ENCODE measurements around the gene DNAJC2. TPM values are rescaled to one million over a fixed set of nuclear protein-coding genes. Genes with fewer than 3 reads are reported as not detected.
"Not testable (repeated sequence)": the region's sequence is repeated elsewhere in the genome, so short reads cannot be mapped to it uniquely, and the experiment has no call there.

Gene DNAJC2
- polyA plus RNA-seq, 12 donors = 28.6 to 64.9 (median 37.6) TPM; not detected in 1

- not testable (repeated sequence) for DNase-seq
These were observed 66.4 kb downstream of the DNAJC2 start for GRCh38 chr7:103278195-103278594.

GRCh38 chr7:103274867-103275266 is 69.7 kb downstream of the DNAJC2 start:
- DNase-seq = not testable (repeated sequence)

- not testable (repeated sequence) for DNase-seq
These were observed 71.2 kb downstream of the DNAJC2 start for GRCh38 chr7:103273374-103273773.

- DNase-seq = not testable (repeated sequence)
These were observed 78.3 kb downstream of the DNAJC2 start for GRCh38 chr7:103266229-103266628.

GRCh38 chr7:103264054-103264453 is 80.5 kb downstream of the DNAJC2 start:
- not testable (repeated sequence) for DNase-seq

Other genes starting within 250 kb of the DNAJC2 start
- 10 to 100 TPM in 11 of 12 donors, not detected in 1; 12.0 to 30.9 (median 16.8) TPM for gene NAPEPLD, start 195.7 kb downstream of the DNAJC2 start, polyA plus RNA-seq (ENCODE audit: insufficient read length in 12 of 12)
- 10 to 100 TPM in 11 of 12 donors, not detected in 1; 32.1 to 70.9 (median 64.4) TPM for gene PMPCB, start 47.3 kb downstream of the DNAJC2 start, polyA plus RNA-seq (ENCODE audit: insufficient read length in 12 of 12)
- 100 to 1,000 TPM in 6 of 12 donors, 10 to 100 TPM in 5, not detected in 1; 20.8 to 110 (median 101) TPM for gene PSMC2, start 2.9 kb upstream of the DNAJC2 start, polyA plus RNA-seq (ENCODE audit: insufficient read length in 12 of 12)
- gene SLC26A5, start 101.4 kb upstream of the DNAJC2 start, polyA plus RNA-seq (ENCODE audit: insufficient read length in 12 of 12) = under 1 TPM in 5 of 12 donors, not detected in 7; 0.30 to 0.49 (median 0.44) TPM